Kasumi-1 (cell line): ENCODE results near the gene EDIL3.

Source experiments
- DNase-seq, 2 experiments: peaks; one replicate each; lab custom pipeline; 2025; lab: John Stamatoyannopoulos, UW

Gene EDIL3

GRCh38 chr5:84384604-84385575, at the start of gene EDIL3:
EDIL3 (minus strand) TSS chr5:84384880; CDS start chr5:84384374, 506 bp downstream.
- DNase-seq = peak; percentile 31 to 39

- no peak for DNase-seq
Measured at GRCh38 chr5:84433461-84433860, 48.8 kb upstream of the EDIL3 start.

GRCh38 chr5:84430863-84431663, 46.4 kb upstream of the EDIL3 start:
- DNase-seq = no peak

GRCh38 chr5:84430079-84430478, 45.4 kb upstream of the EDIL3 start:
- no peak for DNase-seq

- DNase-seq = no peak
Measured at GRCh38 chr5:84425365-84425881, 40.7 kb upstream of the EDIL3 start.

GRCh38 chr5:84419742-84420141, 35.1 kb upstream of the EDIL3 start:
- no peak for DNase-seq

GRCh38 chr5:84411832-84412605, 27.3 kb upstream of the EDIL3 start:
- no peak for DNase-seq

GRCh38 chr5:84406111-84406510, 21.4 kb upstream of the EDIL3 start:
- no peak for DNase-seq

GRCh38 chr5:84403773-84404172, 19.1 kb upstream of the EDIL3 start:
- DNase-seq = no peak

- DNase-seq = no peak
Measured at GRCh38 chr5:84397385-84397784, 12.7 kb upstream of the EDIL3 start.

- DNase-seq = no peak
Measured at GRCh38 chr5:84393969-84394368, 9.3 kb upstream of the EDIL3 start.

- DNase-seq = no peak
Measured at GRCh38 chr5:84392836-84393235, 8.2 kb upstream of the EDIL3 start.

GRCh38 chr5:84385705-84386104, 1.0 kb upstream of the EDIL3 start:
- DNase-seq = no peak

- peak; percentile 31 to 39 for DNase-seq
Measured at GRCh38 chr5:84383816-84384603, 670 bp downstream of the EDIL3 start.

GRCh38 chr5:84383296-84383815, 1.3 kb downstream of the EDIL3 start:
- DNase-seq = no peak

GRCh38 chr5:84382363-84383295, 2.1 kb downstream of the EDIL3 start:
- DNase-seq = peak; percentile 6 to 27

GRCh38 chr5:84381502-84382362, 2.9 kb downstream of the EDIL3 start:
- DNase-seq = peak in 1 of 2 experiments; percentile 6

- DNase-seq = no peak
Measured at GRCh38 chr5:84379749-84380148, 4.9 kb downstream of the EDIL3 start.

- DNase-seq = no peak
Measured at GRCh38 chr5:84378961-84379360, 5.7 kb downstream of the EDIL3 start.
